Small intestine (tissue), 16 donors: ENCODE measurements around the gene ZNF780A. TPM values are rescaled to one million over a fixed set of nuclear protein-coding genes. Genes with fewer than 3 reads are reported as not detected.
A peak's percentile ranks its signal among the peaks of the same experiment; 100 is the strongest.

ENCODE experiments used
- DNase-seq, 2 donors: peaks; one replicate each; pipeline versions ENCODE4 v3.0.0 to v3.0.0-alpha.2; 2013
- FAIRE-seq: peaks from 2 replicates; lab custom pipeline; 2012; peaks lifted over from hg19 to GRCh38; lab: Jason Lieb, UNC
- H3K27ac ChIP-seq, 3 donors: one replicate each; pipeline ENCODE4 v1.5.1; 2013; ENCODE audit warnings: low read length in 2 of 3, mild to moderate bottlenecking in 2 of 3, control low read depth in 1 of 3, inconsistent platforms in 1 of 3, low read depth in 1 of 3, moderate library complexity in 1 of 3
- H3K27me3 ChIP-seq, 3 donors: one replicate each; pipeline ENCODE4 v1.6.1; 2013; ENCODE audit warnings: low read length in 3 of 3, inconsistent platforms in 1 of 3; ENCODE audit not compliant: control insufficient read depth in 3 of 3, insufficient read depth in 3 of 3
- H3K36me3 ChIP-seq, 3 donors: one replicate each; pipeline ENCODE4 v1.6.1; 2013; ENCODE audit warnings: low read length in 3 of 3, inconsistent platforms in 1 of 3, low read depth in 1 of 3, mild to moderate bottlenecking in 1 of 3, moderate library complexity in 1 of 3; ENCODE audit not compliant: control insufficient read depth in 3 of 3, insufficient read depth in 2 of 3
- H3K4me1 ChIP-seq, 3 donors: one replicate each; pipeline ENCODE4 v1.6.1; 2013; ENCODE audit warnings: low read length in 2 of 3, inconsistent platforms in 1 of 3, low read depth in 1 of 3, mild to moderate bottlenecking in 1 of 3, moderate library complexity in 1 of 3; ENCODE audit not compliant: control insufficient read depth in 3 of 3, insufficient read depth in 2 of 3
- H3K4me3 ChIP-seq, 3 donors: one replicate each; pipeline ENCODE4 v1.5.1; 2013; ENCODE audit warnings: low read length in 3 of 3, control low read depth in 1 of 3, inconsistent platforms in 1 of 3, low read depth in 1 of 3, mild to moderate bottlenecking in 1 of 3, moderate library complexity in 1 of 3
- H3K9me3 ChIP-seq, 2 donors: one replicate each; pipeline ENCODE4 v1.6.1; 2013; ENCODE audit warnings: low read depth in 1 of 2, low read length in 1 of 2; ENCODE audit not compliant: control insufficient read depth in 2 of 2, insufficient read depth in 1 of 2
- WGBS, 3 donors: extraction: QIAGEN DNeasy Blood & Tissue Kit; methylation state at CpG; one replicate each; pipeline ENCODE4 v1.1.7; 2013; 5-methylcytosine and 5-hydroxymethylcytosine counted together
- long read RNA-seq, 10 donors: transcript quantifications; one replicate each; lab custom pipeline, GENCODE V29; 2026
- polyA plus RNA-seq, 4 donors: library from polyadenylated mRNA; stranded (reverse) in 3 of 4; unstranded in 1 of 4; fragments of 200-250 nt in 3 of 4; fragments of 120-200 nt in 1 of 4; gene quantifications; one replicate each; pipeline versions ENCODE4 v1.2.1 to v1.2.3, GENCODE V29; 2013
- donor health status: healthy with polysubstance abuse.
- donor health status: control.
- donor health status: control.
- donor health status: Bipolar disorder and iron deficiency.
- donor health status: healthy.

ZNF780A gene
- 10 to 100 TPM; 11.2 to 18.6 (median 17.5) TPM for polyA plus RNA-seq
- long read RNA-seq, donor 1, full-length matches to known transcripts, result 6 of 19 reads
- long read RNA-seq, donor 1, partial matches to known transcripts, result 13 of 19 reads
- long read RNA-seq, donor 1, other reads (novel, unspliced or antisense), result 0 of 19 reads
- long read RNA-seq, donor 2, partial matches to known transcripts, result 0 of 1 reads
- long read RNA-seq, donor 2, other reads (novel, unspliced or antisense), result 0 of 1 reads
- long read RNA-seq, donor 3, partial matches to known transcripts, result 6 of 9 reads
- long read RNA-seq, donor 3, other reads (novel, unspliced or antisense), result 0 of 9 reads
- long read RNA-seq, donor 4, result 0 reads
- long read RNA-seq, donor 5, partial matches to known transcripts, result 0 of 1 reads
- long read RNA-seq, donor 5, other reads (novel, unspliced or antisense), result 0 of 1 reads
- long read RNA-seq, donor 6, full-length matches to known transcripts, result 4 of 4 reads
- long read RNA-seq, donor 6, partial matches to known transcripts, result 0 of 4 reads
- long read RNA-seq, donor 6, other reads (novel, unspliced or antisense), result 0 of 4 reads
- long read RNA-seq, donor 7, full-length matches to known transcripts, result 7 of 7 reads
- long read RNA-seq, donor 7, partial matches to known transcripts, result 0 of 7 reads
- long read RNA-seq, donor 7, other reads (novel, unspliced or antisense), result 0 of 7 reads
- long read RNA-seq, donor 8, result 0 reads
- long read RNA-seq, donor 9, result 0 reads
- long read RNA-seq, donor 10, partial matches to known transcripts, result 0 of 3 reads
- long read RNA-seq, donor 10, other reads (novel, unspliced or antisense), result 0 of 3 reads

DNA sequence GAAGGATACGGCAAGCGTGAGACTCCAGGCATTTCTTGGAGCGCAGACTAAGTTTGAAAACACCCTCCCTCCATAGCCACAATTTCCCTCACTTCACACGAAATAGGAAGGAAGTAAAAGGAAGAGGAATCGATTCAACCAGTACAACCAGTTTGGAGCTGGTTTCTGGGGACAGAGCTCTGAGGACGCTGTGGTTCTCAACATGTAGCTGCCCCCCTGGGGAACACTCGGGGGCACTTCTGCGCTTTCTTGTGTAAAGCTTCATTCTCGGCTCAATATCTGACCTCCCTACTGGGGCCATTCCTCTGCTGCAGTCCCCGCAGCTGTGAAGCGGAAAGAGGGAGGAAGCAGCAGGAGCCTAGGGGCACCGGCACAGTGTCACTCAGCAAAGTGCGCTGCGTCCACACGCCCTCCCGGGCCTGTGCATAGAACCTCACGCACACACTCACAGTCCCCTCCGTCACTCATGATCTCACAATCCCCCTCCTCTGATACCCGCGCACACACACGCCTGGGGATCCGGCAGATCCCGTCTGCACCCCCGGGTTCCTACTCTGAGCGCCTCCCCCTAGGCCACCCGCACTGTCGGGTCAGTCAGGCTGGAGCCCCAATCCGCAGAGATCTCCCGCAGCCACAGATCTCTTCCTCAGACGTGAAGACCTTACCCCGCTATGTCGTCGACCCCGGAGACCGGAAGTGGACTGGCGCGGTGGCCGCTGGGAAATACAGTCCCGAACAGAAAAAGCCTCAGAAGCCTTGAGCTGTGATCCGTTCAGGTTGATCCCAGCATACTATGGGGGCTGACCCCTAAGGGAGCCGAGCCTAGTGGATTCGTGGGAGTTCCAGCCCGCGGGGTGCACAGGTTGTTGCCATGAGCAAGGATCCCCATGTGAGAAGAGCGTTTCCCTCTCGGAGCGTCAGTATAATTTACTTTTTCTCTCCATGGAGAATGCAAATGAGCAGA lies at the start of gene ZNF780A:
Gene ZNF780A, minus strand, starts transcription at position 703 of the 964 bp plus-strand sequence. CDS start 6,190 bp downstream, outside the sequence.
- Histone ChIP-seq H3K4me3 (peak within 1 kb of the TSS; percentile 71 to 93 (median 80)), H3K27ac (peak within 1 kb of the TSS; percentile 74 to 98 (median 93)), H3K4me1 (no peaks in the 10 kb centered on the region), H3K36me3 (peaks cover 0 to 3% (median 0%) of the 10 kb centered on the region in 3 donors), H3K9me3 (no peaks in the 10 kb centered on the region), H3K27me3 (peaks cover 0 to 7% (median 0%) of the 10 kb centered on the region in 3 donors)
- FAIRE-seq (no peak), DNase-seq (peak; percentile 83 to 91)
- WGBS, 3 donors, result 0% methylated on average over 47 of the region's 47 CpGs

- no peak for FAIRE-seq
These were observed 49.0 kb upstream of the ZNF780A start for GRCh38 chr19:40139533-40140287.

GRCh38 chr19:40136818-40137217 lies 46.1 kb upstream of the ZNF780A start:
- peaks cover 0 to 3% of the 10 kb centered on the region in 2 donors for H3K9me3 ChIP-seq
- 80 to 84% (median 83%) methylated on average over 5 of the region's 5 CpGs for WGBS, 3 donors
- no peak overlapping the region for H3K4me3 ChIP-seq
- H3K27ac ChIP-seq, result no peak overlapping the region
- H3K36me3 ChIP-seq, result no peaks in the 10 kb centered on the region
- DNase-seq, result no peak
- no peak for FAIRE-seq
- no peaks in the 10 kb centered on the region for H3K27me3 ChIP-seq
- H3K4me1 ChIP-seq, result no peaks in the 10 kb centered on the region

More at GRCh38 chr19:40139533-40140287, 49.0 kb upstream of the ZNF780A start:
- H3K36me3 ChIP-seq, result no peaks in the 10 kb centered on the region
- peaks cover 0 to 3% of the 10 kb centered on the region in 2 donors for H3K9me3 ChIP-seq
- no peak overlapping the region for H3K4me3 ChIP-seq
- H3K4me1 ChIP-seq, result no peaks in the 10 kb centered on the region
- H3K27ac ChIP-seq, result no peak overlapping the region
- no peaks in the 10 kb centered on the region for H3K27me3 ChIP-seq
- peak; percentile 52 to 60 for DNase-seq
- WGBS, 3 donors, result 18 to 33% (median 27%) methylated on average over 7 of the region's 7 CpGs

DNA sequence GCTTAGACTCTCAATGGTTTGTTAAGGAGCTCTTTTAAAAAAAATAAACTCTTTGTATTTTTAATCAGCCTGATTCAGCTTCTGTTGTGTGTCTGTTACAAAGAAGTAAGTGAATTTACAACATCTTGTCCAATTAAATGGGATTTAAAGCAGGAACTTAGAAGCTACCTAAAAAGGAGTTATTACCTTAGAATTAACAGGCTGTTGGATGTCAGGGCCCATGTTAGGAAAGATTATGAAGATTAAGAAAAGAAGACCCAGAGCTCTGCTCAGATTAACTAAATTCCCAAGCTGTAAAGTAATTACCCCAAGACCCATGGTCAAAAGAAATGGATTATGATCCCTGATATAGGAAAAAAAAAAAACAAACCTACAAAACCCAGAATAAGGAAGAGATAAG lies 44.1 kb upstream of the ZNF780A start:
- FAIRE-seq (no peak), DNase-seq (no peak)

DNA sequence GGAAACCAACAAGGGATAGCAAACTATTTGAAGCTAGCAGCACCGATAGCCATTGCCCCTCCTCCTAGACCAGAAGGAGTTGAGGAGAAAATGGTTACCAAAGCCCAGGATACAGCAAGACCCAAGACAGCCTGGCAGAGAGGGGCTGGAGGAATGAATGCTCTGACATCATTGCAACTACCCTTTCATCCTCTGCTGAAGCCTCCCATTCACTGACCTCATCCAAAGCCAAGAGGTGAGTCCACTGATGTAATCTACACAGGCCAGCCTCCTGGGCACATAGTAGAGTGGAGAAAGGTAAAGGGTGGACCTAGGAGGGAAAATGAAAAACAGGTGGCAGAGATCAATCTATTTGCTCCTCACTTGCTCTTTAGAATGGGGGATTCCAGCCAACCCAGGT lies 42.7 kb upstream of the ZNF780A start:
- no peaks in the 10 kb centered on the region for H3K27me3 ChIP-seq
- WGBS, 3 donors, result 68 to 100% (median 73%) methylated on average over 1 of the region's 1 CpG
- no peak for FAIRE-seq

More for the DNA sequence above, 44.1 kb upstream of the ZNF780A start:
- Histone ChIP-seq H3K4me1 (no peaks in the 10 kb centered on the region), H3K27ac (no peak overlapping the region), H3K4me3 (no peak overlapping the region), H3K36me3 (no peaks in the 10 kb centered on the region), H3K27me3 (no peaks in the 10 kb centered on the region), H3K9me3 (peaks cover 0 to 3% of the 10 kb centered on the region in 2 donors)

GRCh38 chr19:40130013-40130412 lies 39.3 kb upstream of the ZNF780A start:
- no peak for DNase-seq
- FAIRE-seq, result no peak
- H3K27ac ChIP-seq, result no peak overlapping the region
- H3K9me3 ChIP-seq, result no peaks in the 10 kb centered on the region
- no peaks in the 10 kb centered on the region for H3K36me3 ChIP-seq
- H3K27me3 ChIP-seq, result no peaks in the 10 kb centered on the region
- H3K4me1 ChIP-seq, result no peaks in the 10 kb centered on the region
- H3K4me3 ChIP-seq, result no peak overlapping the region

More for the DNA sequence above, 42.7 kb upstream of the ZNF780A start:
- H3K9me3 ChIP-seq, result no peaks in the 10 kb centered on the region
- H3K36me3 ChIP-seq, result no peaks in the 10 kb centered on the region
- H3K4me3 ChIP-seq, result no peak overlapping the region
- H3K27ac ChIP-seq, result no peak overlapping the region
- no peak for DNase-seq
- no peaks in the 10 kb centered on the region for H3K4me1 ChIP-seq

DNA sequence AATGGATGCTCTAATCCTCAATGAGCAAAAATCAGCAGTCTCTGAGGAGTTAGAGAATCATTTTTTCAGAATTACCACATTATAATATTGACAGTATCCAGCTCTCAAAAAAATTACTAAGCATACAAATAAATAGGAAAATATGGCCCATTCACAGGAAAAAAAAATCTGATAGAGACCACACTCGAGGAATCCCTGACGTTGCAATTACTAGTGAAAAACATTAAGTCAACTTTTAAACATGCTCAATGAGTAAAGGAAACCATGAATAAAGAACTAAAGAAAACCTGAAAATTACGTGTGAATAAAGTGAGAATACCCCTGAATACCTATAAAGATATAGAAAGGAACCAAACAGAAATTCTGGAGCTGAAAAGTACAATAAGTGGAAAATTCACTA lies 38.7 kb upstream of the ZNF780A start:
- no peaks in the 10 kb centered on the region for H3K4me1 ChIP-seq
- WGBS, 3 donors, result 60 to 67% (median 60%) methylated on average over 3 of the region's 3 CpGs
- H3K9me3 ChIP-seq, result no peaks in the 10 kb centered on the region
- no peak for DNase-seq
- H3K27me3 ChIP-seq, result no peaks in the 10 kb centered on the region
- no peak overlapping the region for H3K27ac ChIP-seq
- no peak overlapping the region for H3K4me3 ChIP-seq
- no peak for FAIRE-seq
- no peaks in the 10 kb centered on the region for H3K36me3 ChIP-seq
